UCSD-AML1 (cell line): ENCODE results near the gene HDDC2.
"Not testable (repeated sequence)": the region's sequence is repeated elsewhere in the genome, so short reads cannot be mapped to it uniquely, and the experiment has no call there.

Experiments
- DNase-seq: peaks from one replicate; lab custom pipeline; 2025; ENCODE audit not compliant: unreplicated experiment; lab: John Stamatoyannopoulos, UW

HDDC2 gene

DNA sequence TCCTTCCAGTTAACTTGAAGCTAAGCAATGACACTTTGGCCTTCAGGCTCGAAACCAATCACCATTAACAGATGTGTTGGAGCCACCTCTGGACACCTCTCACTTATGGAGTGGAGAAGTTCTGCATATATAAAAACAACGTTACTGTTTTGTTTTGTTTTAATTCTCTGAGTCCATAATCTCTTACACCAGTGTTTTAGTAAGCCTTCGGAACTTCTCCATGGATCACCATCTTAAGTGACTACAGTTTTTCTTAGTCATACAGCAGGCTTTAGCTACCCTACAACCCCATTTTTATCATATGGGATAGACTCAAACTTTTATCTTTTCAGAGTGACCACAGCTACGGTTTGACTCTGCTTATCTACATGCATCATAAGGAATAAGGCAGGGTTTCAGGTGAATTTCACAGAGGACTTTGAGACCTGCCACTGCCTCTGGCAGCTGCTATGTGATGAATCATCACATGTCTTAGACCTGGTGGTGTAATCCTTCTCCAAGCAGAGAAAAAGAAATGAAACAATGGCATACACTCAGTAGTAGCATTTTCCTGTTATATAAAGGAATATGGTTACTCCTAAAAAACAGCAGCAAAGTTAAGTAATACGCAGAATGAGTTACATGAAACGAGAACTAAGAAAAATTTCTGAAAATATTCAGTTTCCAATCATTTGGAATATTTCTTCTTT, 5.5 kb upstream of the HDDC2 start:
- no peak for DNase-seq

- no peak for DNase-seq
Measured at GRCh38 chr6:125306756-125307149, 5.0 kb upstream of the HDDC2 start.

- no peak for DNase-seq
Measured at GRCh38 chr6:125304970-125305660, 3.3 kb upstream of the HDDC2 start.

DNA sequence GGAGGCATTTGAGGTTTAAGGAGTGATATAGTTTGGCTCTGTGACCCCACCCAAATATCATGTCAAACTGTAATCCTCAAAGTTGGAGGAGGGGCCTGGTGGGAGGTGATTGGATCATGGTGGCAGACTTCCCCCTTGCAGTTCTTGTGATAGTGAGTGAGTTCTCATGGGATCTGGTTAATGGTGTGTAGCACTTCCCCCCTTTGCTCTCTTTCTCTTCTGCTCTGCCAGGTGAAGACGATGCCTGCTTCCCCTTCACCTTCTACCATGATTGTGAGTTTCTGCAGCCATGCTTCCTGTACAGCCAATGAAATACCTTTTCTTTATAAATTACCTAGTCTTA, 1.7 kb upstream of the HDDC2 start:
- no peak for DNase-seq

GRCh38 chr6:125302840-125303511, 1.2 kb upstream of the HDDC2 start:
- no peak for DNase-seq

GRCh38 chr6:125300992-125301434, 754 bp downstream of the HDDC2 start:
- DNase-seq, result no peak

DNA sequence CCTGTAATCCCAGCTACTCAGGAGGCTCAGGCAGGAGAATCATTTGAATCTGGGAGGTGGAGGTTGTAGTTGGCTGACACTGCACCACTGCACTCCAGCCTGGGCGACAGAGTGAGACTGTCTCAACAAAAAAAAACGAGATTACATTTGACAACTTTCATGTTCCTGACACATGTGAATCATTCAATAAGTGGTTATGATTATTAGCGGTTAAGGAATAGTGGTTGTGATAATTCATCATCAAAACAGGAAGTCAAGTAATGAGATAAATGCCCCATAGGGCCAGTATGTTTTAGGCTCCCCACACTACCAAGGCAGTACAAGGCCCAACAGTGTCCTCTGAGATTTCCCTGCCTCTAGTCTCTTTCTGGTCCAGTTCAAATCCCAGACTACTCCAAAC, 2.5 kb downstream of the HDDC2 start:
- DNase-seq, result no peak

- no peak for DNase-seq
Measured at GRCh38 chr6:125296471-125296870, 5.3 kb downstream of the HDDC2 start.

DNA sequence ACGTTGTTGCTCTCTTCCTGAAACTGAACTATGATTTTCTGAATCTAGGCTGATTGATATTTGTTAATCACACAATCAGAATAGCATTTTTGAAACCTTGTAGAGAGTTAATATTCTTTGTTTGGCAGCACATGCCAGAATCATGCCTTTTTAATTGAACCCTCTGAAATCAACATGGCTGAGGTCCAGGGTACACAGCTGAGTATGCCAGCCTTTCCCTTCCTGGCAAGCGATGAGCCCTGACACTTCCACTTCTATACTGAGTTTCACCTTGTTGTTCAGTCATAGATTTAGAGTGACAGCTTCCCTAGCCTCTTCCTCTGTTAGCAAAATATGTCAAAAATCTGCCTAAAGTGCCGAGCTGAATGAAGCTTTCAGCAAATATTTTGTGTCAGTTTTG, 6.8 kb downstream of the HDDC2 start:
- DNase-seq, result no peak

GRCh38 chr6:125294036-125294435, 7.7 kb downstream of the HDDC2 start:
- no peak for DNase-seq

DNA sequence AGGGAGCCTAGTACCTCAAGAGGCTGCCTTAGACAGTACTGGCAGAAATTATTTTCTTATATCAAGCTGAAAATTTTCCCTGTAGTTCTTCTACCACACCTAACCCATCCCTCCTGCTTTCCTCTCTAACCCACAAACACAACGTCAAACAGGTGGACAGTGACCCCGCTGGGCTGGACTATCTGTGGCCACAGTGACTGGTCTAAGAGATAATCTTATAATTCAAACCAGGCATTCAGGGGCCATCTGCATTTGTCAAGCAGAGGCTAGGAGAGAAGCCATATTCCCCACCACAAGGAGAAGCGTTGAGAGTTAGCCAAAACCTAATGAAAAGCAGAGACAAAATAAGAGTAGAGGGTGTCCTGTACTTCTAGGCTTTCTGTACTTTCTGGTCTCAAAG, 8.2 kb downstream of the HDDC2 start:
- DNase-seq, result no peak

- DNase-seq, result no peak
Measured at GRCh38 chr6:125287718-125288117, 14.0 kb downstream of the HDDC2 start.

DNA sequence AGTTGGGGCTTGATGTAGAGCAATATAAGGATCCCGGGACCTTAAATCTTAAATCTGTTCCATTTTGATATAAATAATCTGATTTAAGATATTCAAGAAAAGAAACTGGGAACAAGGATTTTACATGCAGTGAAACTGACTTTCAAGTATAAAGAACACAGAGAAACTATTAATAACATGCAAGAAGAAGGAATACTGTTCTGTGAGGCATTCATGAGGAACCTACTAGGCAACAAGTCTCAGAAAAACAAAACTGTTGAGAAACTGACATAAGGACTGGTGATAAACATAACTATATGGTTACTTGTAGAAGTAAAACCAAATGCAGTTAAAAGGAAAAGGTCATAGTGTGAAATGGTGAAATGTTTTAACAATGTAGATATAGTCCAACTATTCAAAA, 15.8 kb downstream of the HDDC2 start:
- no peak for DNase-seq

- DNase-seq, result no peak
Measured at GRCh38 chr6:125285353-125285752, 16.4 kb downstream of the HDDC2 start.

DNA sequence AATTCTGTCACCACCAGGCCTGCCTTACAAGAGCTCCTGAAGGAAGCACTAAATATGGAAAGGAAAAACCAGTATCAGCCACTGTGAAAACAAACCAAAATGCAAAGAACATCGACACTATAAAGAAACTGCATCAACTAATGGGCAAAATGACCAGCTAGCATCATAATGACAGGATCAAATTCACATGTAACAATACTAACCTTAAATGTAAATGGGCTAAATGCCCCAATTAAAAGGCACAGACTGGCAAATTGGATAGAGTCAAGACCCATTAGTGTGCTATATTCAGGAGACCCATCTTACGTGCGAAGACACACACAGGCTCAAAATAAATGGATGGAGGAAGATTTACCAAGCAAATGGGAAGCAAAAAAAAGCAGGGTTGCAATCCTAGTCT, 19.3 kb downstream of the HDDC2 start:
- DNase-seq, result not testable (repeated sequence)

DNA sequence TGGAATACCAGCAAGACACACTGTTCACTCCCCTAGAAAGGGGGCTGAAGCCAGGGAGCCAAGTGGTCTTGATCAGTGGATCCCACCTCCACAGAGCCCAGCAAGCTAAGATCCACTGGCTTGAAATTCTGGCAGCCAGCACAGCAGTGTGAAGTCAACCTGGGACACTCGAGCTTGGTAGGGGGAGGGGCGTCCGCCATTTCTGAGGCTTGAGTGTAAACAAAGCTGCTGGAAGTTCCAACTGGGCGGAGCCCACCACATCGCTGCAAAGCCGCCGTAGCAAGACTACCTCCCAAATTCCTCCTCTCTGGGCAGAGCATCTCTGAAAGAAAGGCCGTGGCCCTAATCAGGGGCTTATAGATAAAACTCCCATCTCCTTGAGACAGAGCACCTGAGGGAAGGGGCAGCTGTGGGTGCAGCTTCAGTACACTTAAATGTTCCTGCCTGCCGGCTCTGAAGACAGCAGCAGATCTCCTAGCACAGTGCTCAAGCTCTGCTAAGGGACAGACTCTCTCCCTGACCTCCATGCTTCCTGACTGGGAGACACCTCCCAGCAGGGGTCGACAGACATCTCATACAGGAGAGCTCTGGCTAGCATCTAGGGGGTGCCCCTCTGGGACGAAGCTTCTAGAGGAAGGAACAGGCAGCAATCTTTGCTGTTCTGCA, 21.3 kb downstream of the HDDC2 start:
- DNase-seq, result not testable (repeated sequence)

GRCh38 chr6:125279961-125280360, 21.8 kb downstream of the HDDC2 start:
- no peak for DNase-seq

GRCh38 chr6:125277838-125278237, 23.9 kb downstream of the HDDC2 start:
- DNase-seq, result no peak

DNA sequence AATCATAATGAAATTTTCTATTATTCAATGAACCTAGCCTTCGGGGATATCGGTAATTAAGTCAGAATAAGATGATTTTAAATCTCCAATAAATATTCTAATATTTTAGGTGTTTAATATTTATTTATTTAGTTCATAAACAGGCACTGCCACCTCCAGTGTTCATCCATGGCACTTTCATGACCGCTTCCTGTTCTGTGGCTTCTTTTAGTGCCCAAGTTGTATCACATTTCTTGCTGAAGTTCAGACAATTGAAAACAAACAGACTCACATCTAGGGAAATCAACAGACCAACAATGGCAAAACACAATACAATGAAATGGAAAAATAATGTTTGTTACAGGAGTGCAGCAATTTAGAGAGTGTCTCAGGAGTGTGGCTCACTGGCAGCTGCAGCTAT, 26.0 kb downstream of the HDDC2 start:
- no peak for DNase-seq

GRCh38 chr6:125274935-125275334, 26.8 kb downstream of the HDDC2 start:
- DNase-seq, result no peak

GRCh38 chr6:125273965-125274364, 27.8 kb downstream of the HDDC2 start:
- DNase-seq, result no peak

GRCh38 chr6:125273251-125273650, 28.5 kb downstream of the HDDC2 start:
- no peak for DNase-seq
